IMR-90 (cell line): ENCODE data around the gene CRB1. TPM values are rescaled to one million over a fixed set of nuclear protein-coding genes. Genes with fewer than 3 reads are reported as not detected.

Experiments used
- ATAC-seq: fragments of 200-7000 bp; cut with Tn5 transposase; 2 replicates; pipeline ENCODE4 v1.9.1; 2020; ENCODE audit warnings: low read depth, mild to moderate bottlenecking, moderate library complexity
- BruUV-seq: library from RNA; stranded (reverse); fragments of 400-500 nt; replicated peaks from 2 replicates; lab custom pipeline; 2021; lab: Mats Ljungman, UMichigan
- CTCF ChIA-PET: fragments of 300-600 bp; formaldehyde crosslinking; extraction: SDS; loops from one replicate; lab custom pipeline; 2021; ENCODE audit warnings: antibody characterized with exemption; lab: Yijun Ruan, JAX
- POLR2A ChIA-PET: fragments of 300-600 bp; sonication (Branson Sonifier 250); formaldehyde crosslinking; loops from one replicate; lab custom pipeline; 2022; ENCODE audit warnings: antibody characterized with exemption; ENCODE audit not compliant: unreplicated experiment; lab: Charles Lee
- DNase-seq: peaks from one replicate; pipeline ENCODE4 v3.0.0; 2013
- H2AFZ ChIP-seq: replicated peaks from 2 replicates; pipeline ENCODE3; 2013; ENCODE audit warnings: low read length, mild to moderate bottlenecking; ENCODE audit not compliant: poor library complexity
- H2AK5ac ChIP-seq: 2 replicates; pipeline ENCODE4 v1.6.1; 2013; ENCODE audit warnings: low read depth, low read length, inconsistent platforms
- H2AK9ac ChIP-seq: replicated peaks from 2 replicates; pipeline ENCODE3; 2013; ENCODE audit warnings: mild to moderate bottlenecking, low read depth, low read length, moderate library complexity; ENCODE audit not compliant: poor library complexity
- H2BK120ac ChIP-seq: 2 replicates; pipeline ENCODE4 v1.6.1; 2013; ENCODE audit warnings: low read depth, low read length, inconsistent platforms
- H2BK15ac ChIP-seq: 3 replicates; pipeline ENCODE4 v1.6.1; 2013; ENCODE audit warnings: low read depth, low read length, inconsistent platforms
- H2BK20ac ChIP-seq: 2 replicates; pipeline ENCODE4 v1.6.1; 2013; ENCODE audit warnings: low read depth, mild to moderate bottlenecking, inconsistent platforms, low read length, moderate library complexity
- H2BK5ac ChIP-seq: 2 replicates; pipeline ENCODE4 v1.6.1; 2013; ENCODE audit warnings: mild to moderate bottlenecking, low read depth, low read length, inconsistent platforms; ENCODE audit not compliant: poor library complexity, severe bottlenecking
- H3K14ac ChIP-seq: replicated peaks from 2 replicates; pipeline ENCODE4 v1.6.1; 2013; ENCODE audit warnings: low read depth, low read length, inconsistent platforms
- H3K18ac ChIP-seq: 2 replicates; pipeline ENCODE4 v1.6.1; 2013; ENCODE audit warnings: low read depth, low read length, control low read depth
- H3K23ac ChIP-seq: 2 replicates; pipeline ENCODE4 v1.6.1; 2013; ENCODE audit warnings: low read depth, low read length, inconsistent platforms
- H3K27ac ChIP-seq: 2 replicates; pipeline ENCODE4 v1.5.1; 2013; ENCODE audit warnings: mild to moderate bottlenecking, control low read depth, low read length; ENCODE audit not compliant: insufficient read depth
- H3K27me3 ChIP-seq: 2 replicates; pipeline ENCODE4 v1.6.1; 2013; ENCODE audit warnings: low read length; ENCODE audit not compliant: control insufficient read depth, insufficient read depth
- H3K36me3 ChIP-seq: 2 replicates; pipeline ENCODE4 v1.6.1; 2013; ENCODE audit warnings: low read length, mixed read lengths; ENCODE audit not compliant: control insufficient read depth, insufficient read depth
- H3K4ac ChIP-seq: 2 replicates; pipeline ENCODE4 v1.6.1; 2013; ENCODE audit warnings: low read depth, low read length, inconsistent platforms
- H3K4me1 ChIP-seq: 2 replicates; pipeline ENCODE4 v1.6.1; 2013; ENCODE audit warnings: low read length, mixed read lengths; ENCODE audit not compliant: control insufficient read depth, insufficient read depth
- H3K4me2 ChIP-seq: 2 replicates; pipeline ENCODE4 v1.6.1; 2013; ENCODE audit warnings: low read depth, mild to moderate bottlenecking, control low read depth, low read length, moderate library complexity
- H3K4me3 ChIP-seq: 2 replicates; pipeline ENCODE4 v1.5.1; 2013; ENCODE audit warnings: low read depth, mild to moderate bottlenecking, control low read depth, low read length, moderate library complexity; ENCODE audit not compliant: insufficient read depth
- H3K56ac ChIP-seq: 2 replicates; pipeline ENCODE4 v1.6.1; 2013; ENCODE audit warnings: low read length, inconsistent platforms; ENCODE audit not compliant: insufficient read depth; ENCODE audit errors: extremely low read depth
- H3K79me1 ChIP-seq, 2 experiments: 2 replicates each; pipeline ENCODE4 v1.6.1; 2013; ENCODE audit warnings: low read length in 2 of 2, inconsistent platforms in 1 of 2, low read depth in 1 of 2
- H3K9ac ChIP-seq: 2 replicates; pipeline ENCODE4 v1.6.1; 2013; ENCODE audit warnings: low read depth, low read length, control low read depth
- H3K9me1 ChIP-seq: 2 replicates; pipeline ENCODE4 v1.6.1; 2013; ENCODE audit warnings: low read length, inconsistent platforms; ENCODE audit not compliant: insufficient read depth
- H3K9me3 ChIP-seq: 2 replicates; pipeline ENCODE4 v1.6.1; 2013; ENCODE audit warnings: low read length; ENCODE audit not compliant: control insufficient read depth, insufficient read depth
- H4K20me1 ChIP-seq: 2 replicates; pipeline ENCODE4 v1.6.1; 2013; ENCODE audit warnings: low read length, inconsistent platforms; ENCODE audit not compliant: insufficient read depth
- H4K5ac ChIP-seq: 2 replicates; pipeline ENCODE4 v1.6.1; 2013; ENCODE audit warnings: mild to moderate bottlenecking, low read depth, low read length, control low read depth
- H4K8ac ChIP-seq, 2 experiments: 2 replicates each; pipeline ENCODE4 v1.6.1; 2013; ENCODE audit warnings: low read depth in 2 of 2, low read length in 2 of 2, control low read depth in 1 of 2, inconsistent platforms in 1 of 2
- H4K91ac ChIP-seq: 2 replicates; pipeline ENCODE4 v1.6.1; 2013; ENCODE audit warnings: low read depth, low read length, inconsistent platforms; ENCODE audit not compliant: insufficient read depth
- BHLHE40 ChIP-seq: fragments of 150-350 bp; IDR thresholded peaks from 2 replicates; pipeline ENCODE4 v1.6.1; 2016; ENCODE audit warnings: mild to moderate bottlenecking, low read depth, low read length
- CEBPB ChIP-seq: IDR thresholded peaks from 2 replicates; pipeline ENCODE4 v1.6.1; 2012; ENCODE audit warnings: low read depth, low read length, improper control_type of control experiment
- CHD1 ChIP-seq: IDR thresholded peaks from 2 replicates; pipeline ENCODE4 v1.6.1; 2012; ENCODE audit warnings: low read depth, low read length, improper control_type of control experiment
- FOS ChIP-seq: fragments of 150-350 bp; IDR thresholded peaks from 2 replicates; pipeline ENCODE4 v1.6.1; 2016; ENCODE audit warnings: low read depth, low read length
- MAFK ChIP-seq: IDR thresholded peaks from 2 replicates; pipeline ENCODE4 v1.6.1; 2012; ENCODE audit warnings: low read depth, low read length, improper control_type of control experiment
- MAZ ChIP-seq: IDR thresholded peaks from 2 replicates; pipeline ENCODE4 v1.6.1; 2012; ENCODE audit warnings: low read depth, mild to moderate bottlenecking, low read length, improper control_type of control experiment, moderate library complexity, borderline replicate concordance
- MXI1 ChIP-seq: IDR thresholded peaks from 2 replicates; pipeline ENCODE4 v1.6.1; 2012; ENCODE audit warnings: low read depth, mild to moderate bottlenecking, low read length, moderate library complexity, borderline replicate concordance
- NFE2L2 ChIP-seq: fragments of 150-350 bp; IDR thresholded peaks from 2 replicates; pipeline ENCODE4 v1.6.1; 2016; ENCODE audit warnings: low read depth, mild to moderate bottlenecking, low read length
- POLR2A ChIP-seq: IDR thresholded peaks from 2 replicates; pipeline ENCODE4 v1.6.1; 2012; ENCODE audit warnings: mild to moderate bottlenecking, low read depth, low read length
- RAD21 ChIP-seq: IDR thresholded peaks from 2 replicates; pipeline ENCODE4 v1.6.1; 2012; ENCODE audit warnings: low read length, improper control_type of control experiment
- RCOR1 ChIP-seq: IDR thresholded peaks from 2 replicates; pipeline ENCODE4 v1.6.1; 2012; ENCODE audit warnings: mild to moderate bottlenecking, low read length, improper control_type of control experiment; ENCODE audit not compliant: insufficient replicate concordance
- RFX5 ChIP-seq: IDR thresholded peaks from 2 replicates; pipeline ENCODE4 v1.8.0; 2012; ENCODE audit warnings: low read depth, mild to moderate bottlenecking, low read length, moderate library complexity
- SMC3 ChIP-seq: fragments of 150-350 bp; IDR thresholded peaks from 2 replicates; pipeline ENCODE4 v1.6.1; 2016; ENCODE audit warnings: low read depth, mild to moderate bottlenecking, antibody characterized with exemption, low read length, moderate library complexity
- USF2 ChIP-seq: fragments of 150-350 bp; IDR thresholded peaks from 2 replicates; pipeline ENCODE4 v1.6.1; 2017; ENCODE audit warnings: mild to moderate bottlenecking, antibody characterized with exemption, low read length, low read depth
- whole genome bisulfite sequencing, 2 experiments: methylation state at CpG; one replicate each; pipeline versions ENCODE4 v1.1.5 to v1.1.7; 2013; ENCODE audit warnings: missing lambda C conversion rate in 2 of 2; ENCODE audit not compliant: insufficient read length in 1 of 2; ENCODE audit errors: extremely low coverage in 2 of 2; 5-methylcytosine and 5-hydroxymethylcytosine counted together
- dilution Hi-C: fragments of 300-500 bp; cut with HindIII; formaldehyde crosslinking; loops from one replicate; pipeline ENCODE4 v1.14.3; 2018; ENCODE audit warnings: low sequenced_read_pairs; ENCODE audit not compliant: unreplicated experiment
- in situ Hi-C: fragments of 300-500 bp; cut with MboI; formaldehyde crosslinking; loops from 3 replicates; pipeline ENCODE4 v1.14.3; 2019; ENCODE audit warnings: low sequenced_read_pairs, inconsistent platforms, mixed read lengths
- intact Hi-C: fragments of 100-400 bp; cut with micrococcal nuclease; formaldehyde crosslinking; loops from 2 replicates; pipeline ENCODE4 v1.10.0; 2022
- polyA plus RNA-seq, 3 experiments: library from polyadenylated mRNA; depleted of rRNA; stranded (reverse); fragments of >200 nt; gene quantifications; 2 replicates each; pipeline ENCODE4 v1.2.3, GENCODE V29; 2012; ENCODE audit warnings: low replicate concordance in 1 of 3
- total RNA-seq: library from RNA; depleted of rRNA; stranded (reverse); fragments of >200 nt; gene quantifications from 2 replicates; pipeline ENCODE4 v1.2.3, GENCODE V29; 2012
- TF ChIP-seq, protein P1 (sequence below): fragments of 150-350 bp; IDR thresholded peaks from 2 replicates; pipeline ENCODE4 v1.6.1; 2016; ENCODE audit warnings: low read depth, mild to moderate bottlenecking, low read length, moderate library complexity, borderline replicate concordance
- TF ChIP-seq, protein P2 (sequence below): conservative IDR thresholded peaks from 2 replicates; pipeline ENCODE4 v1.5.1; 2012; ENCODE audit warnings: mild to moderate bottlenecking, low read depth, low read length, improper control_type of control experiment

The CRB1 gene
- total and polyA plus RNA-seq, 2 of the 4 experiments (the other 2 are of a cell fraction): not detected

- H4K8ac ChIP-seq: no peak overlapping the region
- no peak overlapping the region for H2AK9ac ChIP-seq
- H3K4ac ChIP-seq: no peak overlapping the region
- H3K36me3 ChIP-seq: no peaks in the 10 kb centered on the region
- H3K27ac ChIP-seq: no peak overlapping the region
- H2AFZ ChIP-seq: no peak overlapping the region
- no peak overlapping the region for H2BK120ac ChIP-seq
- no peaks in the 10 kb centered on the region for H3K27me3 ChIP-seq
- H3K9ac ChIP-seq: no peak overlapping the region
- no peaks in the 10 kb centered on the region for H3K79me1 ChIP-seq
- dilution Hi-C loops: no loop called here
- H2AK5ac ChIP-seq: no peak overlapping the region
- no peak overlapping the region for H2BK15ac ChIP-seq
- TF ChIP-seq, protein P1, sequence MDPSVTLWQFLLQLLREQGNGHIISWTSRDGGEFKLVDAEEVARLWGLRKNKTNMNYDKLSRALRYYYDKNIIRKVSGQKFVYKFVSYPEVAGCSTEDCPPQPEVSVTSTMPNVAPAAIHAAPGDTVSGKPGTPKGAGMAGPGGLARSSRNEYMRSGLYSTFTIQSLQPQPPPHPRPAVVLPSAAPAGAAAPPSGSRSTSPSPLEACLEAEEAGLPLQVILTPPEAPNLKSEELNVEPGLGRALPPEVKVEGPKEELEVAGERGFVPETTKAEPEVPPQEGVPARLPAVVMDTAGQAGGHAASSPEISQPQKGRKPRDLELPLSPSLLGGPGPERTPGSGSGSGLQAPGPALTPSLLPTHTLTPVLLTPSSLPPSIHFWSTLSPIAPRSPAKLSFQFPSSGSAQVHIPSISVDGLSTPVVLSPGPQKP: no peak
- TF ChIP-seq CHD1 (no peak), MXI1 (no peak), POLR2A (no peak), USF2 (no peak), MAZ (no peak), BHLHE40 (no peak), RCOR1 (no peak), NFE2L2 (no peak), RAD21 (no peak), RFX5 (no peak), FOS (no peak), CEBPB (no peak), MAFK (no peak), SMC3 (no peak)
- TF ChIP-seq, protein P2, sequence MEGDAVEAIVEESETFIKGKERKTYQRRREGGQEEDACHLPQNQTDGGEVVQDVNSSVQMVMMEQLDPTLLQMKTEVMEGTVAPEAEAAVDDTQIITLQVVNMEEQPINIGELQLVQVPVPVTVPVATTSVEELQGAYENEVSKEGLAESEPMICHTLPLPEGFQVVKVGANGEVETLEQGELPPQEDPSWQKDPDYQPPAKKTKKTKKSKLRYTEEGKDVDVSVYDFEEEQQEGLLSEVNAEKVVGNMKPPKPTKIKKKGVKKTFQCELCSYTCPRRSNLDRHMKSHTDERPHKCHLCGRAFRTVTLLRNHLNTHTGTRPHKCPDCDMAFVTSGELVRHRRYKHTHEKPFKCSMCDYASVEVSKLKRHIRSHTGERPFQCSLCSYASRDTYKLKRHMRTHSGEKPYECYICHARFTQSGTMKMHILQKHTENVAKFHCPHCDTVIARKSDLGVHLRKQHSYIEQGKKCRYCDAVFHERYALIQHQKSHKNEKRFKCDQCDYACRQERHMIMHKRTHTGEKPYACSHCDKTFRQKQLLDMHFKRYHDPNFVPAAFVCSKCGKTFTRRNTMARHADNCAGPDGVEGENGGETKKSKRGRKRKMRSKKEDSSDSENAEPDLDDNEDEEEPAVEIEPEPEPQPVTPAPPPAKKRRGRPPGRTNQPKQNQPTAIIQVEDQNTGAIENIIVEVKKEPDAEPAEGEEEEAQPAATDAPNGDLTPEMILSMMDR: no peak
- H3K4me1 ChIP-seq: no peaks in the 10 kb centered on the region
- H4K20me1 ChIP-seq: no peaks in the 10 kb centered on the region
- H3K18ac ChIP-seq: no peak overlapping the region
- WGBS, 2 experiments: no CpG with 5 or more reads among the region's 2 CpGs
- H3K56ac ChIP-seq: no peak overlapping the region
- in situ Hi-C loops: no loop called here
- H2BK20ac ChIP-seq: no peak overlapping the region
- no peaks in the 10 kb centered on the region for H3K9me3 ChIP-seq
- H3K4me3 ChIP-seq: no peak overlapping the region
- H3K14ac ChIP-seq: no peak overlapping the region
- DNase-seq (no peak), ATAC-seq (no peak)
- no peak overlapping the region for H3K4me2 ChIP-seq
- no peak overlapping the region for H4K91ac ChIP-seq
- no peak overlapping the region for H3K23ac ChIP-seq
- no peak overlapping the region for H2BK5ac ChIP-seq
- ChIA-PET CTCF (interaction anchor here (1.4 to 1.7 kb wide), 2 partner anchors 10 to 21 kb away, joined by 4 to 7 read pairs; no protein-coding TSS in a partner anchor), POLR2A (no interaction called here)
- H4K5ac ChIP-seq: no peak overlapping the region
- no TSS peak for BruUV-seq
- no peaks in the 10 kb centered on the region for H3K9me1 ChIP-seq
- intact Hi-C loops: no loop called here
Observed at GRCh38 chr1:197336571-197336970, 68.5 kb downstream of the CRB1 start.
